Karpas-422 (cell line): ENCODE results near the gene UBA1. TPM values are rescaled to one million over a fixed set of nuclear protein-coding genes. Genes with fewer than 3 reads are reported as not detected.

Source experiments
- DNase-seq: peaks from one replicate; pipeline ENCODE4 v3.0.0-alpha.2; 2015
- H2AFZ ChIP-seq: fragments of 200-600 bp; sonication (generic); 2 replicates; pipeline ENCODE4 v1.6.1; 2014; ENCODE audit warnings: antibody characterized with exemption, low read length, mixed read lengths
- H3K27ac ChIP-seq: fragments of 200-600 bp; sonication (generic); 2 replicates; pipeline ENCODE4 v1.5.1; 2014; ENCODE audit warnings: mild to moderate bottlenecking, low read length, moderate library complexity
- H3K27me3 ChIP-seq: fragments of 200-600 bp; sonication (generic); 2 replicates; pipeline ENCODE4 v1.6.1; 2014; ENCODE audit warnings: low read length, mixed read lengths
- H3K36me3 ChIP-seq: fragments of 200-600 bp; sonication (generic); 2 replicates; pipeline ENCODE4 v1.6.1; 2014; ENCODE audit warnings: low read length, mixed read lengths; ENCODE audit not compliant: insufficient read depth
- H3K4me1 ChIP-seq: fragments of 200-600 bp; sonication (generic); 2 replicates; pipeline ENCODE4 v1.6.1; 2014; ENCODE audit warnings: mild to moderate bottlenecking, low read length, mixed read lengths
- H3K4me2 ChIP-seq: fragments of 200-600 bp; sonication (generic); 2 replicates; pipeline ENCODE4 v1.6.1; 2014; ENCODE audit warnings: low read length, low read depth, mild to moderate bottlenecking; ENCODE audit not compliant: poor library complexity, severe bottlenecking
- H3K4me3 ChIP-seq: fragments of 200-600 bp; sonication (generic); 2 replicates; pipeline ENCODE4 v1.5.1; 2014; ENCODE audit warnings: mild to moderate bottlenecking, antibody characterized with exemption, low read length, mixed read lengths
- H3K79me2 ChIP-seq: fragments of 200-600 bp; sonication (generic); 2 replicates; pipeline ENCODE4 v1.6.1; 2014; ENCODE audit warnings: mild to moderate bottlenecking, low read length, mixed read lengths
- H3K9ac ChIP-seq: fragments of 200-600 bp; sonication (generic); 2 replicates; pipeline ENCODE4 v1.6.0; 2014; ENCODE audit warnings: low read length
- H3K9me2 ChIP-seq: fragments of 200-600 bp; sonication (generic), shearing (Covaris generic); replicated peaks from 2 replicates; pipeline ENCODE4 v1.6.0; 2014; ENCODE audit warnings: mild to moderate bottlenecking, low read length, moderate library complexity; ENCODE audit not compliant: insufficient read depth
- H3K9me3 ChIP-seq: fragments of 300-700, 200-600 bp; sonication (generic); 2 replicates; pipeline ENCODE4 v1.6.1; 2014; ENCODE audit warnings: low read length, mixed read lengths
- H4K20me1 ChIP-seq: fragments of 200-600 bp; sonication (generic); 2 replicates; pipeline ENCODE4 v1.6.1; 2014; ENCODE audit warnings: mild to moderate bottlenecking, antibody characterized with exemption, low read length, low read depth; ENCODE audit not compliant: insufficient read depth
- total RNA-seq: library from RNA; depleted of rRNA; stranded (reverse); fragments of >200 nt; shearing (Covaris generic); gene quantifications from 2 replicates; pipeline ENCODE4 v1.2.3, GENCODE V29; 2014; ENCODE audit warnings: low replicate concordance; rRNA removed

The UBA1 gene
- 178 and 214 TPM in 2 replicates for total RNA-seq

- Histone ChIP-seq H4K20me1 (peaks cover 42% of the 10 kb centered on the region), H3K9me3 (no peaks in the 10 kb centered on the region), H3K79me2 (peaks cover 50% of the 10 kb centered on the region), H2AFZ (peak within 1 kb of the TSS; percentile 40; the same call in 1 of the 2 replicates), H3K4me1 (peaks cover 37% of the 10 kb centered on the region), H3K9ac (peak within 1 kb of the TSS; percentile 98), H3K4me3 (peak within 1 kb of the TSS; percentile 98), H3K27me3 (no peaks in the 10 kb centered on the region), H3K4me2 (peak within 1 kb of the TSS; percentile 99), H3K9me2 (no peaks in the 10 kb centered on the region), H3K36me3 (peaks cover 24% of the 10 kb centered on the region), H3K27ac (peak within 1 kb of the TSS; percentile 99)
- DNase-seq = peak; percentile 99
These were observed at the start of gene UBA1 for GRCh38 chrX:47193475-47194193. TSS of gene UBA1 (plus strand) at chrX:47193829. CDS start at chrX:47198803, 4,974 bp downstream.

GRCh38 chrX:47143894-47144625 lies 49.6 kb upstream of the UBA1 start:
- Histone ChIP-seq H3K4me2 (peak overlapping the region; percentile 79), H2AFZ (no peak overlapping the region), H3K9me3 (no peaks in the 10 kb centered on the region), H3K27ac (peak overlapping the region; percentile 91), H3K4me3 (peak overlapping the region; percentile 85), H4K20me1 (peaks cover 29% of the 10 kb centered on the region; the same call in 1 of the 2 replicates), H3K4me1 (peaks cover 20% of the 10 kb centered on the region), H3K79me2 (peaks cover 54% of the 10 kb centered on the region), H3K9me2 (no peaks in the 10 kb centered on the region), H3K27me3 (no peaks in the 10 kb centered on the region), H3K36me3 (peaks cover 13% of the 10 kb centered on the region; the same call in 1 of the 2 replicates), H3K9ac (peak overlapping the region; percentile 83)
- peak; percentile 74 for DNase-seq

DNA sequence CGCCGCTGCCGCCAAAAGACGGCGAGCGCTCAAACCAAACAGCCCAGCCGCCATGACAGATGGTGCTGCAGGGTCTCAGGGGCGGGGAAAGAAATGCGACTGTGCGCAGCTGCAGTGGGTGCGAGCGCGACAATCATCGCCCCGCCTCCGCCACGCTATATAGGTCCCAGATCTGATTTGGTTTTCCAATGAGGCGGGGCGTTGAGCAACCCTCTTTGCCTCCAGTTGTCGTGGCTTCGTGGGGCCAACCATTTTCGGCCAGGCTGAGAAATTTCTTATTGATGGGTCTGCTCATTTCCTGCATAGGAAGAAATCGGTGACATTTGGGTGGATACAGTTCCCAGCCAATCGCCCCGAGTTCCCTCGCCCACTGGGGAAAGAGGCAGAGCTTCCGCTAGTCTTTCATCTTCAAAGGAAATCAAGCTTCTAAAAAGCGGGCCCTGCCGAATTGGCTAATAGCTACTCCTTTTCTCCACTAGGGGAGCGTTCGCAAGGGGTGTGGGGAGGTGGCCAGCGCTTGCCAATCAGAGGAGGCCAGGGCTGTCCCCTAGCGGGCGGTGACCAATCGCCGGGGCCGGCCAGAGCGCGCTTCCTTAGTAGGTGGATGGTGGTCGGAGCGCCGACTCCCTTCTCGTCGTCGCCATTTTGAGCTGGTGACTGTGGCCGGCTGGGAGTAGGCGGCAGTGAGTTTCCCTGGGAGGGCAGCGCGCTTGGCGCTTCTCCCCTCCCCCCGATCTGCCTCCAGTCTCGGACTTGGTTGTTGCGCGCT lies 48.8 kb upstream of the UBA1 start, which contains the start of the genes NDUFB11 and RBM10:
TSS of gene NDUFB11 (minus strand) at position 77 of the 769 bp plus-strand sequence. CDS start at position 54, 23 bp downstream.
TSS of gene RBM10 (plus strand) at position 596 of the 769 bp plus-strand sequence. CDS start 2,261 bp downstream, outside the sequence.
- no peaks in the 10 kb centered on the region for H3K9me2 ChIP-seq
- no peaks in the 10 kb centered on the region for H3K9me3 ChIP-seq
- peaks cover 20% of the 10 kb centered on the region for H3K4me1 ChIP-seq
- H4K20me1 ChIP-seq = peaks cover 29% of the 10 kb centered on the region; the same call in 1 of the 2 replicates
- H3K79me2 ChIP-seq = peaks cover 59% of the 10 kb centered on the region
- H3K4me3 ChIP-seq = peak within 1 kb of the TSS; percentile 85
- peak within 1 kb of the TSS; percentile 82 for H3K4me2 ChIP-seq
- H3K27ac ChIP-seq = peak within 1 kb of the TSS; percentile 91
- peak; percentile 96 for DNase-seq
- peak within 1 kb of the TSS; percentile 87 for H3K9ac ChIP-seq
- H3K36me3 ChIP-seq = peaks cover 13% of the 10 kb centered on the region; the same call in 1 of the 2 replicates
- no peak within 1 kb of the TSS for H2AFZ ChIP-seq
- no peaks in the 10 kb centered on the region for H3K27me3 ChIP-seq

DNA sequence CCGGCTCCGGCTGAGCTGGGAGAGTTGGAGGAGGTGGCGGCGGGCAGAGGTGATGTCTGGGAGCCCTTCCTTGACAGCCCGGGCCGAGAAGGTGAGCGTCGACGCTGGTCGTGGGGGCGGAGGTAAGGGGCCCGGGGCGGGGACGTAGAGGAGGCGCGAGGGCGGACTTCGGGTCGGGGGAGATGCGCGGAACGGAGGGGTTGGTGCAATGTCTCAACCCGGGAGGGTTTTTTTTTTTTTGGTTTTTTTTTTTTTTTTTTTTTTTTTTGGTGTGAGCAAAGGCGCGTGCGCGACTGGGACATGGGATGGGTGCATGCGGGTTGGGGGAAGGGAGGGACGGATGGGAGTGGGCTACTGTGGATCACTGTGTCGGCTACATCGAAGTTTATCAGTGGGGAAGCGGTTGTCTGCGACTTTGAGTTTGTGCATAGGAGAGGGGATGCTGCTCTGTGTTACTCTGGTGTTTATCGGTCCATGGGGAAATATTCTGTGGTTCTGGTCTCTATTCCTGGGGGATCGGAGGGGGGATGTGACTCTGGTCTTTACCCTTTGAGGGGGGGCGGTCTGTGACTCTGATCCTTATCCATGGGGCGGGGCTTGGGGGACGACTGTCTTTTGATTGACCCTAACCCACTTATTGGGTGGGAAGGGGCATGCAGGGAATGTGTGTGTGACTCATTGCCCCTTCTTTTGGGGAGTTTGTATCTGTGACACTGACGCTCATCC lies 48.1 kb upstream of the UBA1 start:
- Histone ChIP-seq H2AFZ (no peak overlapping the region), H4K20me1 (peaks cover 26% of the 10 kb centered on the region; the same call in 1 of the 2 replicates), H3K9me2 (no peaks in the 10 kb centered on the region), H3K9me3 (no peaks in the 10 kb centered on the region), H3K27ac (peak overlapping the region; percentile 91), H3K4me1 (peaks cover 20% of the 10 kb centered on the region), H3K36me3 (peaks cover 13% of the 10 kb centered on the region; the same call in 1 of the 2 replicates), H3K27me3 (no peaks in the 10 kb centered on the region), H3K79me2 (peaks cover 63% of the 10 kb centered on the region), H3K4me2 (peak overlapping the region; percentile 82), H3K4me3 (peak overlapping the region; percentile 83), H3K9ac (peak overlapping the region; percentile 87)
- peak; percentile 78 for DNase-seq

DNA sequence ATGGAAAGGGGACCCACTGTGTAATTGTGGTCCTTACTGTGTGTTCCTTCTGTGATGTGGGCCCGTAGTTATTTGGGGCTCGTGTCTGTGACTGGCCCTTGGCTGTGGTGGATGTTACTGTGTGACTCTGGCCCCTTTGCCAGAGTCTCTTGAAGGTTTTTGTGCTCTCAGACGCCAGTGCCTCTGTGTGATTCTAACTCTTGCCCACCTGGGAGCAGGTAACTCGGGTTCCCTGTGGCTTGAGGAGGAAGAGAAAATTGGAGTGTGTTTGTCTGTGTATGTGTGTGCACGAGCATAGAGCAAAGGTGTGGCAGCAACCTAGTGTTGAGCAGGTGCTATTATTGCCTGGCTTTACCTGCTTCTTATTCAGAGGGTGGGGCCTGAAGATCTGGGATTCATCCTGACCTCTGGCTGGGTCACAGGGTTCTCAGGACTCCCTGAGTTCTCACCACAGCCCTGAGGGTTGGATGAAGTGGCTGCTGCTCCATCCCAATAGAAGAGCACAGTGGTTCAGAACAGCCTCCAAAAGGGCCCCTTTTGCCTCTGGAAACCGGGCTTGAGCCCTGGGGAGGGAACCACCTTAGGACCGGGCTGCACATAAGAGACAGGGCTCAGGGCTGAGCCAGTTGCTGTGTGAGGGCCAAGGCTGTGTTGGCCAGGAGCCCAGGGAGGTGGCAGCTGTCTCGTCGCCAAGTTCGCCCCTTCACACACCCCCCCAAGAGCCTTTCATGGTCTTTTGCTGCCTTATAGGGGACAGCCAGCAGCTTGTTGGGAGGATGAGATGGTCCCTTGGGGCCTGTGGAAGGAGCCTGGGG lies 47.3 kb upstream of the UBA1 start:
- H3K4me3 ChIP-seq = peak overlapping the region; percentile 83
- H3K4me1 ChIP-seq = peaks cover 20% of the 10 kb centered on the region
- no peaks in the 10 kb centered on the region for H3K9me2 ChIP-seq
- H3K79me2 ChIP-seq = peaks cover 71% of the 10 kb centered on the region
- H3K4me2 ChIP-seq = peak overlapping the region; percentile 82
- H3K36me3 ChIP-seq = peaks cover 15% of the 10 kb centered on the region; the same call in 1 of the 2 replicates
- H3K27me3 ChIP-seq = no peaks in the 10 kb centered on the region
- DNase-seq = no peak
- peak overlapping the region; percentile 87 for H3K9ac ChIP-seq
- peaks cover 26% of the 10 kb centered on the region; the same call in 1 of the 2 replicates for H4K20me1 ChIP-seq
- no peaks in the 10 kb centered on the region for H3K9me3 ChIP-seq
- H2AFZ ChIP-seq = no peak overlapping the region
- H3K27ac ChIP-seq = peak overlapping the region; percentile 91; the same call in 1 of the 2 replicates

GRCh38 chrX:47146936-47147859 lies 46.4 kb upstream of the UBA1 start:
- no peak for DNase-seq
- H2AFZ ChIP-seq = no peak overlapping the region
- H3K4me2 ChIP-seq = peak overlapping the region; percentile 82
- H3K4me3 ChIP-seq = peak overlapping the region; percentile 83; the same call in 1 of the 2 replicates
- no peaks in the 10 kb centered on the region for H3K9me2 ChIP-seq
- H3K36me3 ChIP-seq = peaks cover 20% of the 10 kb centered on the region; the same call in 1 of the 2 replicates
- H3K4me1 ChIP-seq = peaks cover 20% of the 10 kb centered on the region
- H3K27ac ChIP-seq = no peak overlapping the region
- no peaks in the 10 kb centered on the region for H3K27me3 ChIP-seq
- H3K9me3 ChIP-seq = no peaks in the 10 kb centered on the region
- peaks cover 26% of the 10 kb centered on the region; the same call in 1 of the 2 replicates for H4K20me1 ChIP-seq
- peaks cover 80% of the 10 kb centered on the region for H3K79me2 ChIP-seq
- H3K9ac ChIP-seq = no peak overlapping the region
